Islet precursor cell (in vitro differentiated cells): ENCODE data around the gene TAL1.
"Not testable (repeated sequence)": the region's sequence is repeated elsewhere in the genome, so short reads cannot be mapped to it uniquely, and the experiment has no call there.

Experiments
- DNase-seq: peaks from one replicate; pipeline ENCODE4 v3.0.0-alpha.2; 2018

TAL1 gene

GRCh38 chr1:47232187-47232874 is at the start of gene TAL1:
TSS of gene TAL1 (minus strand) at chr1:47232225. CDS start at chr1:47225888, 6,337 bp downstream.
- no peak for DNase-seq

- DNase-seq: no peak
These were observed 48.1 kb upstream of the TAL1 start for GRCh38 chr1:47280142-47280541.

GRCh38 chr1:47276850-47277249 is 44.8 kb upstream of the TAL1 start:
- no peak for DNase-seq

- DNase-seq: not testable (repeated sequence)
These were observed 43.8 kb upstream of the TAL1 start for GRCh38 chr1:47275811-47276210.

- DNase-seq: not testable (repeated sequence)
These were observed 33.5 kb upstream of the TAL1 start for GRCh38 chr1:47265529-47265928.

- DNase-seq: no peak
These were observed 30.9 kb upstream of the TAL1 start for GRCh38 chr1:47262787-47263413.

GRCh38 chr1:47257224-47257623 is 25.2 kb upstream of the TAL1 start:
- no peak for DNase-seq

- no peak for DNase-seq
These were observed 20.8 kb upstream of the TAL1 start for GRCh38 chr1:47252795-47253194.

- DNase-seq: no peak
These were observed 20.3 kb upstream of the TAL1 start for GRCh38 chr1:47252369-47252768.

- no peak for DNase-seq
These were observed 17.7 kb upstream of the TAL1 start for GRCh38 chr1:47249755-47250154.

GRCh38 chr1:47244339-47244862 is 12.4 kb upstream of the TAL1 start:
- no peak for DNase-seq

- no peak for DNase-seq
These were observed 11.9 kb upstream of the TAL1 start for GRCh38 chr1:47243910-47244309.

- peak; percentile 44 for DNase-seq
These were observed 9.4 kb upstream of the TAL1 start for GRCh38 chr1:47241114-47242113.

- DNase-seq: no peak
These were observed 7.0 kb upstream of the TAL1 start for GRCh38 chr1:47238935-47239592.

- DNase-seq: no peak
These were observed 3.8 kb upstream of the TAL1 start for GRCh38 chr1:47235806-47236205.

- peak; percentile 73 for DNase-seq
These were observed 3.2 kb upstream of the TAL1 start for GRCh38 chr1:47235241-47235681.

GRCh38 chr1:47233186-47233585 is 1.2 kb upstream of the TAL1 start:
- no peak for DNase-seq

GRCh38 chr1:47231301-47232186 is 481 bp downstream of the TAL1 start:
- DNase-seq: peak; percentile 65

GRCh38 chr1:47230692-47231300 is 1.2 kb downstream of the TAL1 start:
- no peak for DNase-seq

GRCh38 chr1:47229886-47230691 is 1.9 kb downstream of the TAL1 start:
- no peak for DNase-seq
